B cell (primary cell): Measurements from ENCODE around the gene SWSAP1. TPM values are rescaled to one million over a fixed set of nuclear protein-coding genes. Genes with fewer than 3 reads are reported as not detected.

Experiments
- ATAC-seq: fragments of 200-7000 bp; cut with Tn5 transposase; one replicate; pipeline ENCODE4 v1.10.0; 2021; ENCODE audit warnings: low read depth, mild to moderate bottlenecking, moderate number of reproducible peaks, moderate library complexity
- CTCF ChIA-PET: fragments of 350-600 bp; sonication (Branson Sonifier 250); formaldehyde crosslinking; loops from one replicate; lab custom pipeline; 2021; ENCODE audit warnings: antibody characterized with exemption, inconsistent platforms; lab: Charles Lee
- POLR2A ChIA-PET: fragments of 350-600 bp; sonication (Branson Sonifier 250); formaldehyde crosslinking; loops from one replicate; lab custom pipeline; 2021; ENCODE audit warnings: antibody characterized with exemption; lab: Charles Lee
- DNase-seq: peaks from one replicate; pipeline ENCODE4 v3.0.0; 2013
- H2AFZ ChIP-seq: 2 replicates; pipeline ENCODE4 v1.6.1; 2012; ENCODE audit warnings: mild to moderate bottlenecking, low read depth, low read length; ENCODE audit not compliant: insufficient read depth, poor library complexity, severe bottlenecking
- H3K27ac ChIP-seq, 2 donors: 1 replicate in 1 of 2; 2 replicates in 1 of 2; pipeline ENCODE4 v1.5.1; 2012 to 2013; ENCODE audit warnings: low read length in 2 of 2, mild to moderate bottlenecking in 2 of 2, moderate library complexity in 1 of 2
- H3K27me3 ChIP-seq, 4 experiments: fragments of 200-600 bp in 1 of 4; sonication (generic) in 1 of 4; replicated peaks in 1 of 4; 1 replicate in 2 of 4; 2 replicates in 2 of 4; pipeline versions ENCODE4 v1.6.1 to v1.7.0; 2013 to 2016; ENCODE audit warnings: low read length in 3 of 4, mild to moderate bottlenecking in 2 of 4, mixed read lengths in 1 of 4, moderate library complexity in 1 of 4; ENCODE audit not compliant: insufficient read depth in 4 of 4, control insufficient read depth in 3 of 4; ENCODE audit errors: control extremely low read depth in 1 of 4
- H3K36me3 ChIP-seq, 2 experiments: replicated peaks in 1 of 2; 1 replicate in 1 of 2; 2 replicates in 1 of 2; pipeline versions ENCODE4 v1.6.1 to v1.7.1; 2013; ENCODE audit warnings: low read length in 1 of 2; ENCODE audit not compliant: insufficient read depth in 2 of 2, control insufficient read depth in 1 of 2; ENCODE audit errors: control extremely low read depth in 1 of 2, extremely low read depth in 1 of 2
- H3K4me1 ChIP-seq, 2 donors: fragments of 200-600 bp in 1 of 2; sonication (generic) in 1 of 2; 1 replicate in 1 of 2; 2 replicates in 1 of 2; pipeline versions ENCODE4 v1.5.1 to v1.6.1; 2013 to 2017; ENCODE audit warnings: low read length in 2 of 2; ENCODE audit not compliant: control insufficient read depth in 2 of 2, insufficient read depth in 2 of 2
- H3K4me2 ChIP-seq: replicated peaks from 2 replicates; pipeline ENCODE3; 2012; ENCODE audit warnings: mild to moderate bottlenecking, low read depth, low read length; ENCODE audit not compliant: poor library complexity, severe bottlenecking
- H3K4me3 ChIP-seq, 5 experiments: fragments of 200-600 bp in 1 of 5; sonication (generic) in 1 of 5; 1 replicate in 3 of 5; 2 replicates in 2 of 5; pipeline versions ENCODE4 v1.5.1 to v1.7.0; 2011 to 2016; ENCODE audit warnings: low read length in 4 of 5, mild to moderate bottlenecking in 4 of 5, low read depth in 2 of 5, control low read depth in 1 of 5, moderate library complexity in 1 of 5; ENCODE audit not compliant: insufficient read depth in 1 of 5; ENCODE audit errors: control extremely low read depth in 1 of 5, extremely low read depth in 1 of 5
- H3K79me2 ChIP-seq: fragments of 200-600 bp; sonication (generic); one replicate; pipeline ENCODE4 v1.6.0; 2016; ENCODE audit warnings: low read length; ENCODE audit not compliant: control insufficient read depth, insufficient read depth
- H3K9ac ChIP-seq: fragments of 200-600 bp; sonication (generic); 2 replicates; pipeline ENCODE4 v1.6.1; 2017; ENCODE audit warnings: mild to moderate bottlenecking, low read length, moderate library complexity
- H3K9me3 ChIP-seq, 3 donors: one replicate each; pipeline versions ENCODE4 v1.6.1 to v1.7.1; 2013; ENCODE audit warnings: low read length in 2 of 3; ENCODE audit not compliant: control insufficient read depth in 2 of 3, insufficient read depth in 1 of 3; ENCODE audit errors: control extremely low read depth in 1 of 3
- H4K20me1 ChIP-seq: 2 replicates; pipeline ENCODE4 v1.6.0; 2012; ENCODE audit warnings: mild to moderate bottlenecking, low read length; ENCODE audit not compliant: insufficient read depth, control insufficient read depth, poor library complexity, severe bottlenecking
- H3K27ac Mint-ChIP-seq: one replicate; pipeline ENCODE4 v1.8.0; 2021; ENCODE audit warnings: mixed read lengths
- H3K27me3 Mint-ChIP-seq: one replicate; pipeline ENCODE4 v1.8.0; 2021; ENCODE audit warnings: mixed read lengths
- H3K4me1 Mint-ChIP-seq: one replicate; pipeline ENCODE4 v1.8.0; 2021; ENCODE audit warnings: mixed read lengths
- H3K4me3 Mint-ChIP-seq: one replicate; pipeline ENCODE4 v1.8.0; 2021; ENCODE audit warnings: mixed read lengths
- H3K9me3 Mint-ChIP-seq: one replicate; pipeline ENCODE4 v1.8.0; 2022; ENCODE audit warnings: mixed read lengths; ENCODE audit not compliant: insufficient read depth
- EZH2 ChIP-seq: IDR thresholded peaks from 2 replicates; pipeline ENCODE4 v1.6.1; 2012; ENCODE audit warnings: borderline replicate concordance, low read depth, mild to moderate bottlenecking, moderate library complexity, low read length; ENCODE audit not compliant: insufficient read depth, poor library complexity, severe bottlenecking
- WGBS: methylation state at CpG from one replicate; pipeline ENCODE4 v1.1.5; 2013; ENCODE audit warnings: missing lambda C conversion rate; ENCODE audit not compliant: insufficient coverage; 5-methylcytosine and 5-hydroxymethylcytosine counted together
- intact Hi-C: fragments of 100-400 bp; cut with micrococcal nuclease; formaldehyde crosslinking; loops from one replicate; pipeline ENCODE4 v1.10.0; 2022
- polyA plus RNA-seq: library from polyadenylated mRNA; depleted of rRNA; stranded (reverse); fragments of >200 nt; gene quantifications from 2 replicates; pipeline ENCODE4 v1.2.3, GENCODE V29; 2012
- total RNA-seq, 2 donors: library from RNA; stranded (reverse); fragments of 120-200 nt in 1 of 2; gene quantifications; 1 replicate in 1 of 2; 2 replicates in 1 of 2; pipeline versions ENCODE4 v1.2.3 to v1.2.4, GENCODE V29; 2013 to 2022
- TF ChIP-seq, protein P1 (sequence below): fragments of 200-600 bp; IDR thresholded peaks from one replicate; pipeline ENCODE4 v1.8.0; 2022; ENCODE audit warnings: antibody characterized with exemption, mild to moderate bottlenecking

SWSAP1 gene
- total and polyA plus RNA-seq, 2 donors (not counting 1 experiment from before 2014, with no cell fraction given) = 5.0 to 7.6 TPM

DNA sequence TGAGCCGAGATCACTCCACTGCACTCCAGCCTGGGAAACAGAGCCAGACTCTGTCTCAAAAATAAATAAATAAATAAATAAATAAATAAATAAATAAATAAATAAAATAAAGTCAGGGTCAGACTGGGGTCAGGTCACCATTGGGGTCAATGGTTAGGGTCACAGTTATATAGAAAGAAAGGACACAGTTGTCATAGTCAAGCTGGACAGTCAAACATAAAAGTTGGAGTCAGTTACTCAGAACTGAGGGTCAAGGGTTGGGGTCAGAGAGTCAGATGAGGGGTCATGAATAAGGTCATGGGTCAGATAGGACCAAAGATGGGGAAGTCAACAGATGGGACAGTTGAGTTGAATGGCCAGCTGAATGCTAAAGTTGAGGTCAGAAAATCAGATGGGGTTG lies 26.3 kb downstream of the SWSAP1 start:
- Mint-ChIP-seq H3K4me1 (no peaks in the 10 kb centered on the region), H3K4me3 (no peak overlapping the region), H3K27ac (peak overlapping the region; percentile 57), H3K27me3 (peaks cover 9% of the 10 kb centered on the region), H3K9me3 (no peaks in the 10 kb centered on the region)
- ATAC-seq (no peak), DNase-seq (no peak)
- intact Hi-C loops = no loop called here
- Histone ChIP-seq H3K27ac (no peak overlapping the region), H3K4me3 (no peak overlapping the region), H3K27me3 (no peaks in the 10 kb centered on the region), H4K20me1 (no peaks in the 10 kb centered on the region), H3K9ac (no peak overlapping the region), H3K4me1 (no peaks in the 10 kb centered on the region), H2AFZ (no peak overlapping the region), H3K36me3 (no peaks in the 10 kb centered on the region), H3K9me3 (no peaks in the 10 kb centered on the region), H3K79me2 (no peaks in the 10 kb centered on the region), H3K4me2 (no peak overlapping the region)
- ChIA-PET POLR2A (no interaction called here), CTCF (interaction anchor here (1.7 kb wide), 1 partner anchor 20 kb away, joined by 6 read pairs; no protein-coding TSS in a partner anchor)
- no CpG with 5 or more reads among the region's 1 CpG for WGBS
- no peak for TF ChIP-seq EZH2
- TF ChIP-seq, protein P1, sequence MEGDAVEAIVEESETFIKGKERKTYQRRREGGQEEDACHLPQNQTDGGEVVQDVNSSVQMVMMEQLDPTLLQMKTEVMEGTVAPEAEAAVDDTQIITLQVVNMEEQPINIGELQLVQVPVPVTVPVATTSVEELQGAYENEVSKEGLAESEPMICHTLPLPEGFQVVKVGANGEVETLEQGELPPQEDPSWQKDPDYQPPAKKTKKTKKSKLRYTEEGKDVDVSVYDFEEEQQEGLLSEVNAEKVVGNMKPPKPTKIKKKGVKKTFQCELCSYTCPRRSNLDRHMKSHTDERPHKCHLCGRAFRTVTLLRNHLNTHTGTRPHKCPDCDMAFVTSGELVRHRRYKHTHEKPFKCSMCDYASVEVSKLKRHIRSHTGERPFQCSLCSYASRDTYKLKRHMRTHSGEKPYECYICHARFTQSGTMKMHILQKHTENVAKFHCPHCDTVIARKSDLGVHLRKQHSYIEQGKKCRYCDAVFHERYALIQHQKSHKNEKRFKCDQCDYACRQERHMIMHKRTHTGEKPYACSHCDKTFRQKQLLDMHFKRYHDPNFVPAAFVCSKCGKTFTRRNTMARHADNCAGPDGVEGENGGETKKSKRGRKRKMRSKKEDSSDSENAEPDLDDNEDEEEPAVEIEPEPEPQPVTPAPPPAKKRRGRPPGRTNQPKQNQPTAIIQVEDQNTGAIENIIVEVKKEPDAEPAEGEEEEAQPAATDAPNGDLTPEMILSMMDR = no peak

DNA sequence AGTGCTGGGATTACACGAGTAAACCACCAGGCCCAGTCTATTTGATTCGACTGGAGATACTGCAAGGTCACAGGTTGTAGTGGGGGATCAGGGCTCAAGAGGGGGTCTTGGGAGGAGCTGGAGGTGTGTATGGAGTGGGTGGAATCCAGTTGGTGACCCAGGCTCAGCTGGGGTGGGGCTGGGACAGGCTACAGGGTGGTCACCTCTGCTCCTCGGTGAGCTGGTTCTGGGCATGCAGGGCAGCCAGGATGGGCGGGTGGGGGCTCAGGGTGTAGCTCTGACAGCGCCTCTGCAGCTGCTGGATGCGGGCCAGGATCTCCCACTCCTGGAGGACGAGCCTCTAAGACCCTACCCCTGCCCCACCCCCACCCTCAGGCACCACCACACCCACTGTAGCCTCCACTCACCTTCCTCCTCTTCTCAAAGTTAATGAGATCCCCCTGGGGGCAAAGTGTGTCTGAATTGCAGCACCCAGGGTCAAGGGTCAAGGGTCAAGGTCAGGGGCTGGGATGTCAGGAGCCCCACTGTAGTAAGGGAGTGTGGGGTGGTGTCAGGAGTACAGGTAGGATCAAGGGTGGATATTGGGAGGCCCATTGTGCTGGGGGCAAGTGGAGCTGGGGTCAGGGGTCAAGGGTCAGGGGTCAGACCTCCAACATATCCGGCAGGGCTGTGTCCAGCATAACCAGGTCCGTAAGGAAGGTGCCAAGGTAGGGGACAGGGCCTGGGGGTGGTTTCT lies 27.5 kb downstream of the SWSAP1 start:
- no peak for TF ChIP-seq EZH2
- TF ChIP-seq, protein P1 = no peak
- WGBS = 93% methylated on average over 8 of the region's 9 CpGs
- no peak overlapping the region for H3K27ac ChIP-seq
- POLR2A ChIA-PET = no interaction called here
- no peaks in the 10 kb centered on the region for H3K9me3 ChIP-seq
- H4K20me1 ChIP-seq = no peaks in the 10 kb centered on the region
- intact Hi-C loops = no loop called here
- Mint-ChIP-seq H3K9me3 (no peaks in the 10 kb centered on the region), H3K27me3 (peaks cover 8% of the 10 kb centered on the region), H3K4me1 (peaks cover 3% of the 10 kb centered on the region), H3K27ac (no peak overlapping the region), H3K4me3 (no peak overlapping the region)
- ATAC-seq (no peak), DNase-seq (no peak)
- H3K79me2 ChIP-seq = no peaks in the 10 kb centered on the region
- no peak overlapping the region for H3K4me3 ChIP-seq
- no peak overlapping the region for H3K9ac ChIP-seq
- H3K36me3 ChIP-seq = no peaks in the 10 kb centered on the region
- H3K4me1 ChIP-seq = peaks cover 5 to 7% of the 10 kb centered on the region in 2 donors
- no peak overlapping the region for H3K4me2 ChIP-seq
- H3K27me3 ChIP-seq = peaks cover 0 to 6% (median 0%) of the 10 kb centered on the region in 4 experiments
- CTCF ChIA-PET = interaction anchor here (1.7 kb wide), 1 partner anchor 21 kb away, joined by 6 read pairs; no protein-coding TSS in a partner anchor
- H2AFZ ChIP-seq = no peak overlapping the region
